ENCODE results near the gene PTGDS. TPM values are rescaled to one million over a fixed set of nuclear protein-coding genes. Genes with fewer than 3 reads are reported as not detected.

PTGDS gene
- total RNA-seq, 1 donor from 2014 or later, result not detected

DNA sequence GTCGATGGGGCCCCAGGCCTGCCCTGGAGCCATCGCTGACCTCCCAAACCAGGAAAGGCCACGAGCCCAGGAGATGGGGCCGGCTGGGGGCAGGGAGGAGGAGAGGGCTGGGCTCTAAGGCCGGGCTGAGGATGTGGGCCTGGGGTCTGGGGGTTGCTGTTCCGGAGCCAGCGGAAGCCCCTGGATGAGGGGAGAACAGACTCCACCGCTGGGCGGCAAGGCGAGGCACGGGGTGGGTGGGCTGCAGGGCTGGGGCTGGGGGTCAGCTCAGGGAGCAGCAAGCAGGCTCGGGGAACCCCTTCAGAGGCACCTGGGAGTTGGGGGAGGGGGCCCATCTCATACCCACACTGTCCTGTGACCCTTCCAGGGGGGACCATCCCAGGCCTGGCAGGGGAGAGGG lies 13.6 kb upstream of the PTGDS start:
- TF ChIP-seq, protein P1, sequence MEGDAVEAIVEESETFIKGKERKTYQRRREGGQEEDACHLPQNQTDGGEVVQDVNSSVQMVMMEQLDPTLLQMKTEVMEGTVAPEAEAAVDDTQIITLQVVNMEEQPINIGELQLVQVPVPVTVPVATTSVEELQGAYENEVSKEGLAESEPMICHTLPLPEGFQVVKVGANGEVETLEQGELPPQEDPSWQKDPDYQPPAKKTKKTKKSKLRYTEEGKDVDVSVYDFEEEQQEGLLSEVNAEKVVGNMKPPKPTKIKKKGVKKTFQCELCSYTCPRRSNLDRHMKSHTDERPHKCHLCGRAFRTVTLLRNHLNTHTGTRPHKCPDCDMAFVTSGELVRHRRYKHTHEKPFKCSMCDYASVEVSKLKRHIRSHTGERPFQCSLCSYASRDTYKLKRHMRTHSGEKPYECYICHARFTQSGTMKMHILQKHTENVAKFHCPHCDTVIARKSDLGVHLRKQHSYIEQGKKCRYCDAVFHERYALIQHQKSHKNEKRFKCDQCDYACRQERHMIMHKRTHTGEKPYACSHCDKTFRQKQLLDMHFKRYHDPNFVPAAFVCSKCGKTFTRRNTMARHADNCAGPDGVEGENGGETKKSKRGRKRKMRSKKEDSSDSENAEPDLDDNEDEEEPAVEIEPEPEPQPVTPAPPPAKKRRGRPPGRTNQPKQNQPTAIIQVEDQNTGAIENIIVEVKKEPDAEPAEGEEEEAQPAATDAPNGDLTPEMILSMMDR (IDR thresholded peaks at IDR 0.05; ENCODE audit: partially characterized antibody, unreplicated experiment), result no peak
- H3K27ac Mint-ChIP-seq (ENCODE audit: unreplicated experiment), result no peak overlapping the region
- H3K9me3 Mint-ChIP-seq (ENCODE audit: unreplicated experiment), result peaks cover 2% of the 10 kb centered on the region
- H3K4me3 Mint-ChIP-seq (ENCODE audit: unreplicated experiment), result no peak overlapping the region
- DNase-seq, result no peak
- peaks cover 4% of the 10 kb centered on the region for H3K27me3 Mint-ChIP-seq (ENCODE audit: unreplicated experiment)
- H3K4me1 Mint-ChIP-seq (ENCODE audit: low read depth, unreplicated experiment), result peaks cover 7% of the 10 kb centered on the region
- H3K36me3 Mint-ChIP-seq (ENCODE audit: unreplicated experiment), result no peaks in the 10 kb centered on the region

DNA sequence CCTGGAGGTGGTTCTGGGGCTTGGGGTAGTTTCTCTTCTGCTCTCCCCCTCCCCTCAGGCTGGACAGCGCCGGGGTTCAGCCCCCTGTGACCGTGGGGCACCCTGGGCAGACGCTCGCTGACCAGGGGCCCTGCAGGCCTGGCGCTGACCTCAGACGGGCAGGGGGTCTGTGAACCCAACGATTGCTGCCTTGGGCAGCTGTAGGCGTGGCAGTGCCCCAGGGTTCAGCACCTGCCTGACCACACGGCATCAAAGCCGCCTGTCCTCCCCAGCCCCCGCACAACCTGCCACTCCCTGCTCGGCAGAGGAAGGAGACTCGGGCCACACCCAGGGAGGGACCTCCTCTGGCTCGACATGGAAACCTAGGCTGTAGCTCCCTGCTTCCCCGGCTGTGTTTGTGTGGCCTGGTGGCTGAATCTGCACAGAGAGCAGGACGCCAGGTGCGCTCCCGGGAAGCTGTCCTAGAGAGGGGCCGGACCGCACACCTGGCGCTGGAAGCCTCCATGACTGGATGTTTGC lies 13.1 kb upstream of the PTGDS start:
- no peak overlapping the region for H3K4me3 Mint-ChIP-seq (ENCODE audit: unreplicated experiment)
- no peak overlapping the region for H3K27ac Mint-ChIP-seq (ENCODE audit: unreplicated experiment)
- H3K9me3 Mint-ChIP-seq (ENCODE audit: unreplicated experiment), result peaks cover 2% of the 10 kb centered on the region
- TF ChIP-seq, protein P1 (IDR thresholded peaks at IDR 0.05; ENCODE audit: partially characterized antibody, unreplicated experiment), result no peak
- DNase-seq, result no peak
- H3K4me1 Mint-ChIP-seq (ENCODE audit: low read depth, unreplicated experiment), result peaks cover 7% of the 10 kb centered on the region
- peaks cover 4% of the 10 kb centered on the region for H3K27me3 Mint-ChIP-seq (ENCODE audit: unreplicated experiment)
- no peaks in the 10 kb centered on the region for H3K36me3 Mint-ChIP-seq (ENCODE audit: unreplicated experiment)

DNA sequence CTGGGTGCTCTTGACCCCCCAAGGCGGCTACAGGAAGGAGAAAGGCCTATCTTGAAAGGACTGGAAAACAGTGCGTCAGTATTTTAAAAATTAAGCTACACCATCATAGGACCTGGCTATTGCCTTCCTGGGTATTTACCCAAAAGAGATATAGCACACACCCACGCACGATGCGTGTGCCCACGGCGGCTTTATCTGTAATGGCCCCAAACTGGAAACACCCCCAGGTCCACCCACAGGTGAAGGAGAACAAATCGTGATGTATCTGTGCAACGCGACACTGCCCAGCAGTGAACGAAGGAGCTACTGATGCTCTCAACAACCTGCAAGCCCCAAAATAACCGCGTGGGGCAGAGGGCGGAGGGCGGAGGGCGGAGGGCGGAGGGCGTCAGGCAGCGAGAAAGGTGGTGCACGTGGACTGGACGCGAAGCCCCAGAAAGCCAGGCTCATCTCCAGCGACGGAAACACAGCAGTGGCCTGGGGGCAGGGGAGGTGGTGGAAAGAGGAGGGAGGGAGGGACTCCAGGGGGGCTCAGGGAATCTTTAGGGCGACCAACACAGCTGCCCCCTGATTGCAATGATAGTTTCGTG lies 12.4 kb upstream of the PTGDS start:
- Mint-ChIP-seq H3K4me3 (ENCODE audit: unreplicated experiment) (no peak overlapping the region), H3K27me3 (ENCODE audit: unreplicated experiment) (peaks cover 4% of the 10 kb centered on the region), H3K9me3 (ENCODE audit: unreplicated experiment) (peaks cover 2% of the 10 kb centered on the region)

DNA sequence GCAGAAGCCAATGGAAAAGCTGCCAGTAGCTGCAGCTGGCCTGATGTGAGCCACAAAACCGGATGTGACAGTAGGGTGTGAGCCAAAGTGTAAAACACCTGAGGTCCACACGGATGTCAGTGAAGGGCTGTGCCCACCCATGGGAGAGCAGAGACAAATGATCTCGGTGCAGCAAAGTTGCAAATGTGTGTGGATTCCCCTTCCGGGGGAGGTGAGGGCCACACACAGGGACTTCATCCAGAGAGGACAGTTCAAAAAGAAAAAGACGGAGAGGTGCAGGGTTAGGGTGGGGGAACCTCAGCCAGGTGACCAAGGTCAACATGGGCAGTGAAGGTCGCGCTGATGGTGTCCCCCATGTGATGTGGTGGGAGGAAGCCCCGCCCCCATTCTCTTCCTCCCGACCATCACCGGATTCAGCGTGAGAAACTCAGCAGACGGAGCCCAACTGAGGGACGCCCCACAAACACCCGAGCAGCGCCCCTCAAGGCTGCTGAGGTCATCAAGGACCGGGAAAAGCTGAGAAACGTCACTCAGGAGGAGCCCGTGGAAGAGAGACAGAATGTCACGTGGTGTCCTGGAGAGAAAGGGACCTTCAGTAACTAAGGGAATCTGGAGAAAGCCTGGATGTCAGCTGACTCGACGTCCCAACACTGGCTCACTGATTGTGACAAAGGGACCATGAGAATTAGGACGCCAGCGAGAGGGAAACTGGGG lies 11.4 kb upstream of the PTGDS start:
- peak overlapping the region; percentile 12 for H3K4me3 Mint-ChIP-seq (ENCODE audit: unreplicated experiment)
- DNase-seq, result no peak
- H3K36me3 Mint-ChIP-seq (ENCODE audit: unreplicated experiment), result no peaks in the 10 kb centered on the region
- peaks cover 4% of the 10 kb centered on the region for H3K27me3 Mint-ChIP-seq (ENCODE audit: unreplicated experiment)
- peaks cover 2% of the 10 kb centered on the region for H3K9me3 Mint-ChIP-seq (ENCODE audit: unreplicated experiment)
- H3K27ac Mint-ChIP-seq (ENCODE audit: unreplicated experiment), result no peak overlapping the region
- TF ChIP-seq, protein P1 (IDR thresholded peaks at IDR 0.05; ENCODE audit: partially characterized antibody, unreplicated experiment), result no peak
- H3K4me1 Mint-ChIP-seq (ENCODE audit: low read depth, unreplicated experiment), result peaks cover 7% of the 10 kb centered on the region

More for the DNA sequence above, 12.4 kb upstream of the PTGDS start:
- Mint-ChIP-seq H3K4me1 (ENCODE audit: low read depth, unreplicated experiment) (peaks cover 7% of the 10 kb centered on the region), H3K36me3 (ENCODE audit: unreplicated experiment) (no peaks in the 10 kb centered on the region), H3K27ac (ENCODE audit: unreplicated experiment) (no peak overlapping the region)
- no peak for DNase-seq
- TF ChIP-seq, protein P1 (IDR thresholded peaks at IDR 0.05; ENCODE audit: partially characterized antibody, unreplicated experiment), result no peak

All from glutamatergic neuron (in vitro differentiated cells).